Heart left ventricle (tissue), 13 donors: ENCODE results near the gene SERINC3.

ENCODE experiments used
- POLR2A ChIP-seq, 2 donors: fragments of 450-650 bp; IDR thresholded peaks; one replicate each; pipeline ENCODE4 v1.6.1; 2017; ENCODE audit warnings: antibody characterized with exemption in 2 of 2, mild to moderate bottlenecking in 2 of 2, moderate library complexity in 2 of 2
- TF ChIP-seq, protein P1 (sequence below), 12 donors: fragments of 200-600 bp; sonication (generic) in 4 of 12; IDR thresholded peaks; one replicate each; pipeline versions ENCODE4 v1.5.0 to v1.8.0; 2018 to 2022; ENCODE audit warnings: antibody characterized with exemption in 12 of 12, mild to moderate bottlenecking in 5 of 12
- donor health status: ischemic (EF 13 %, LVEDD 7.1; RV severe dilation, severe dysfunction).
- donor health status: DM: no; HTN: yes; CAD: no.
- donor health status: DM: no; HTN: no; CAD: no.
- donor health status: ischemic (EF 25% LVEDD 6.9; RV normal size, moderate dysfunction).
- donor health status: ischemic (EF 25% LVEDD 5.7; RV mildly dilated, moderate dysfunction).
- donor health status: ischemic (EF 35%, LVEDD 5.7; RV mildly dilated, moderate dysfunction).
- donor health status: nonischemic (EF 11% LVEDD 7.7; RV severe dilation, severe dysfunction).
- donor health status: DM: yes; HTN: yes; CAD: no.
- donor health status: PGD.
- donor health status: ischemic (EF 29% LVEDD 5.4; RV normal size, mild dysfunction).
- donor health status: nonischemic (EF 23%, LVEDD 6.1; RV moderate dilation, normal function).

GRCh38 chr20:44495257-44495656, 26.6 kb downstream of the SERINC3 start:
- TF ChIP-seq, protein P1, sequence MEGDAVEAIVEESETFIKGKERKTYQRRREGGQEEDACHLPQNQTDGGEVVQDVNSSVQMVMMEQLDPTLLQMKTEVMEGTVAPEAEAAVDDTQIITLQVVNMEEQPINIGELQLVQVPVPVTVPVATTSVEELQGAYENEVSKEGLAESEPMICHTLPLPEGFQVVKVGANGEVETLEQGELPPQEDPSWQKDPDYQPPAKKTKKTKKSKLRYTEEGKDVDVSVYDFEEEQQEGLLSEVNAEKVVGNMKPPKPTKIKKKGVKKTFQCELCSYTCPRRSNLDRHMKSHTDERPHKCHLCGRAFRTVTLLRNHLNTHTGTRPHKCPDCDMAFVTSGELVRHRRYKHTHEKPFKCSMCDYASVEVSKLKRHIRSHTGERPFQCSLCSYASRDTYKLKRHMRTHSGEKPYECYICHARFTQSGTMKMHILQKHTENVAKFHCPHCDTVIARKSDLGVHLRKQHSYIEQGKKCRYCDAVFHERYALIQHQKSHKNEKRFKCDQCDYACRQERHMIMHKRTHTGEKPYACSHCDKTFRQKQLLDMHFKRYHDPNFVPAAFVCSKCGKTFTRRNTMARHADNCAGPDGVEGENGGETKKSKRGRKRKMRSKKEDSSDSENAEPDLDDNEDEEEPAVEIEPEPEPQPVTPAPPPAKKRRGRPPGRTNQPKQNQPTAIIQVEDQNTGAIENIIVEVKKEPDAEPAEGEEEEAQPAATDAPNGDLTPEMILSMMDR (IDR thresholded peaks at IDR 0.05), result no peak
- TF ChIP-seq POLR2A (IDR thresholded peaks at IDR 0.05), result no peak
